Esophagus squamous epithelium (tissue), 4 donors: ENCODE results near the gene IKBKE.

Experiments
- CTCF ChIP-seq, 6 experiments: fragments of 450-650 bp in 4 of 6; fragments of 200-600 bp in 2 of 6; sonication (generic) in 2 of 6; IDR thresholded peaks; one replicate each; pipeline ENCODE4 v1.5.1; 2016 to 2019; ENCODE audit warnings: antibody characterized with exemption in 6 of 6, mild to moderate bottlenecking in 4 of 6, moderate library complexity in 4 of 6
- POLR2A ChIP-seq, 4 donors: fragments of 450-650 bp; IDR thresholded peaks; one replicate each; pipeline ENCODE4 v1.6.1; 2017; ENCODE audit warnings: antibody characterized with exemption in 4 of 4, mild to moderate bottlenecking in 4 of 4, moderate library complexity in 3 of 4

GRCh38 chr1:206521127-206521526 is 50.9 kb downstream of the IKBKE start:
- no peak for TF ChIP-seq POLR2A (IDR thresholded peaks at IDR 0.05)
- TF ChIP-seq CTCF (IDR thresholded peaks at IDR 0.05) = no peak
